Measurements from ENCODE around the gene KAT5.

DNA sequence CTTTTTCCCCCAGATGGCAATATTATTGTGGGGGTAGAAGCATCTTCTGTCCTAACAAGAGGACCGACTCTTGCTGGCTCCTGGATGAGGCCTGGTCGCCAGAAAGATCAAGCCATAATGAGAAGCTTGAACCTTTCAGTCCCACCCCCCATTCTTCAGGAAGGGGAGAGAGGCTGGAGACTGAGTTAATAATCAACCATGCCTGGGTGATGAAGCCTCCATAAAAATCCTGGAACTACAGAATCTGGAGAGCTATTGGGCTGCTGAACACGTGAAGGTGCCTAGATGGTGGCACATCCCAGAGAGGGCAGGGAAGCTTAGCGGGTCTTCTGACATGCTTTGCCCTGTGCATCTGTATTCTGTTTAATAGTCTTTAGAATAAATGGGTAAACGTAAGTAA, 52.4 kb downstream of the KAT5 start:
- TF ChIP-seq CTCF (IDR thresholded peaks at IDR 0.05) (no peak), EZH2 (IDR thresholded peaks at IDR 0.05; ENCODE audit: borderline replicate concordance, insufficient read depth, low read depth, low read length, poor library complexity, severe bottlenecking) (no peak)

Data from B cell (primary cell).